Type B pancreatic cell (in vitro differentiated cells): Measurements from ENCODE around the gene SLCO3A1. TPM values are rescaled to one million over a fixed set of nuclear protein-coding genes. Genes with fewer than 3 reads are reported as not detected.

Source experiments
- DNase-seq: peaks from one replicate; pipeline ENCODE4 v3.0.0; 2021; ENCODE audit warnings: mixed read lengths; ENCODE audit not compliant: unreplicated experiment; ENCODE audit errors: extremely low spot score
- H3K27ac Mint-ChIP-seq: 2 replicates; pipeline ENCODE4 v1.8.0; 2021; ENCODE audit warnings: mild to moderate bottlenecking, mixed read lengths
- H3K27me3 Mint-ChIP-seq: 2 replicates; pipeline ENCODE4 v1.8.0; 2021; ENCODE audit warnings: mixed read lengths
- H3K36me3 Mint-ChIP-seq: 2 replicates; pipeline ENCODE4 v1.8.0; 2021; ENCODE audit warnings: mixed read lengths
- H3K4me1 Mint-ChIP-seq: one replicate; pipeline ENCODE4 v1.8.0; 2021; ENCODE audit warnings: mixed read lengths; ENCODE audit not compliant: unreplicated experiment
- H3K4me3 Mint-ChIP-seq: 2 replicates; pipeline ENCODE4 v1.8.0; 2021; ENCODE audit warnings: mild to moderate bottlenecking, mixed read lengths
- H3K9me3 Mint-ChIP-seq: 2 replicates; pipeline ENCODE4 v1.8.0; 2021; ENCODE audit warnings: mixed read lengths
- total RNA-seq: library from RNA; stranded (reverse); gene quantifications from 2 replicates; pipeline ENCODE4 v1.2.1, GENCODE V29; 2021; ENCODE audit warnings: low replicate concordance
- TF ChIP-seq, protein P1 (sequence below): fragments of 200-600 bp; sonication (generic); conservative IDR thresholded peaks from 2 replicates; pipeline ENCODE4 v1.5.0; 2021; ENCODE audit warnings: antibody characterized with exemption, mild to moderate bottlenecking

SLCO3A1 gene
- total RNA-seq, 1 donor from 2014 or later: 30.9 TPM

GRCh38 chr15:91936927-91937326 is 83.4 kb downstream of the SLCO3A1 start:
- TF ChIP-seq, protein P1, sequence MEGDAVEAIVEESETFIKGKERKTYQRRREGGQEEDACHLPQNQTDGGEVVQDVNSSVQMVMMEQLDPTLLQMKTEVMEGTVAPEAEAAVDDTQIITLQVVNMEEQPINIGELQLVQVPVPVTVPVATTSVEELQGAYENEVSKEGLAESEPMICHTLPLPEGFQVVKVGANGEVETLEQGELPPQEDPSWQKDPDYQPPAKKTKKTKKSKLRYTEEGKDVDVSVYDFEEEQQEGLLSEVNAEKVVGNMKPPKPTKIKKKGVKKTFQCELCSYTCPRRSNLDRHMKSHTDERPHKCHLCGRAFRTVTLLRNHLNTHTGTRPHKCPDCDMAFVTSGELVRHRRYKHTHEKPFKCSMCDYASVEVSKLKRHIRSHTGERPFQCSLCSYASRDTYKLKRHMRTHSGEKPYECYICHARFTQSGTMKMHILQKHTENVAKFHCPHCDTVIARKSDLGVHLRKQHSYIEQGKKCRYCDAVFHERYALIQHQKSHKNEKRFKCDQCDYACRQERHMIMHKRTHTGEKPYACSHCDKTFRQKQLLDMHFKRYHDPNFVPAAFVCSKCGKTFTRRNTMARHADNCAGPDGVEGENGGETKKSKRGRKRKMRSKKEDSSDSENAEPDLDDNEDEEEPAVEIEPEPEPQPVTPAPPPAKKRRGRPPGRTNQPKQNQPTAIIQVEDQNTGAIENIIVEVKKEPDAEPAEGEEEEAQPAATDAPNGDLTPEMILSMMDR: no peak
- H3K4me1 Mint-ChIP-seq: peaks cover 19% of the 10 kb centered on the region
- H3K36me3 Mint-ChIP-seq: no peaks in the 10 kb centered on the region
- peaks cover 3% of the 10 kb centered on the region for H3K27me3 Mint-ChIP-seq
- DNase-seq: no peak
- H3K9me3 Mint-ChIP-seq: peaks cover 4% of the 10 kb centered on the region
- H3K4me3 Mint-ChIP-seq: no peak overlapping the region
- H3K27ac Mint-ChIP-seq: peak overlapping the region; percentile 61

DNA sequence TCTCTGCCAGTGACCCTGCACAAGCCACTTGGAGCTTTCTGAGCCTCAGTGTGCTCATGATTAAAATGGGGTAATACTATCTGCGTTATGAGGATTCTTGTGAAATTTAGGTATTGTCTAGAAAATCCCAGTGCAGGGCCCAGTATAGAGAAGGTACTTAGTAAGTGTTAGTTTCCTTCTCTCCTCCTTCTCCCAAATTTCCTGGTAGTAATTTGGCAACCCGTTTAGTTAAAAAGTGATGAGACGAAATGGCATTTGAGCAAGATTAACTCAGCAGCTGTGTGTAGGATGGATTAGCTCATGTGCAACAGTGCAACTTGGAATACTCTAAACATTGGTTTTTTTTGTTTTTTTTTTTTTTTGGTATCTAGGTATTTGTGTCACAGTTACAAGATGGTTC is 84.6 kb downstream of the SLCO3A1 start:
- Mint-ChIP-seq H3K4me1 (peaks cover 24% of the 10 kb centered on the region), H3K36me3 (no peaks in the 10 kb centered on the region), H3K4me3 (no peak overlapping the region), H3K27me3 (peaks cover 3% of the 10 kb centered on the region), H3K9me3 (peaks cover 4% of the 10 kb centered on the region), H3K27ac (peak overlapping the region; percentile 24)
- no peak for DNase-seq
- TF ChIP-seq, protein P1: no peak

- peaks cover 34% of the 10 kb centered on the region for H3K4me1 Mint-ChIP-seq
- H3K4me3 Mint-ChIP-seq: peak overlapping the region; percentile 46
- H3K9me3 Mint-ChIP-seq: peaks cover 4% of the 10 kb centered on the region
- H3K27ac Mint-ChIP-seq: peak overlapping the region; percentile 99
- DNase-seq: no peak
- TF ChIP-seq, protein P1: no peak
- peaks cover 3% of the 10 kb centered on the region for H3K27me3 Mint-ChIP-seq
- no peaks in the 10 kb centered on the region for H3K36me3 Mint-ChIP-seq
Observed at GRCh38 chr15:91939403-91939831, 85.9 kb downstream of the SLCO3A1 start.

DNA sequence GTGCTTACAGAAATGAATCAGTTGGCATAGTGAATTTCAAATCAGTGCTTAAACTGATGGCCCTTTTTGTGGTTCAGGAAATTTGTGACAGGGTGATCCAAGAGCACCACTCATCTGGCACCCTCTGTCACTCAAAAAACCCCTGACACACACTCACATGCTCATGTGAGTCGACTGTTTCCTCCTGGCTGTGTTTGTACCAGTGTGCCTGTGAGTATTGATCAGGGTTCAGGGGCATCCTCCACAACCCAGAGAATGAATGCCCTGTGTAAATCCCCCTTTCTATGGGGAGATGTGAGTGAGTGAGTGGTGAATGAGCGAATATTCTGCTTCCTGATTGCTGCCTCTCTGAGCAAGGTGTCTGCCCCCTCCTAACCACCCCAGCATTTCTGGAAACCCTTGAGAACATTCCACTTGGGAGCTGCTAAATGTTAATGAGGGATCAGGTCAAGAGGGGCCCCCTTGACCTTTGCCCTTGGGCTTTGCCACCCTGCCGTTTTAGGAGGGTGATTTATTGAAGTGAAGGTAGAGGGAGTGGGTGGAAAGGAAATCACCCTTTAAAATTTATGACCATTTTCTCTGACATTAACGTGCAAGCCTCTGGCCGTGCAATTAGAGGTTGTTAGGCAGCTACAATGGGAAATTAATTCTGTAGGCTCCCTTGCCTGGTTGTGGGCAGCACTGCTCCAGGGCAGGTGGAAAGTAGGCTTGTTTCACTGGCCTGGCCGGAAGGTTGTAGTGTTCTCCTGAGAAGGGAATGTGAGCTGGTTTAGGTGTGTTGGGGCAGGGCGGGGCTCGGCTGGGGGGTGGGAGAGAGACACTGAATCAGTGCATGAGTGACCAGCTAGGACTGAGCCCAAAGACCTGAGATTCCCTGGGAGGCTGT is 87.2 kb downstream of the SLCO3A1 start:
- peaks cover 5% of the 10 kb centered on the region for H3K36me3 Mint-ChIP-seq
- peaks cover 34% of the 10 kb centered on the region for H3K4me1 Mint-ChIP-seq
- H3K9me3 Mint-ChIP-seq: peaks cover 4% of the 10 kb centered on the region
- peaks cover 3% of the 10 kb centered on the region for H3K27me3 Mint-ChIP-seq
- no peak for DNase-seq
- peak overlapping the region; percentile 99 for H3K27ac Mint-ChIP-seq
- TF ChIP-seq, protein P1: no peak
- H3K4me3 Mint-ChIP-seq: peak overlapping the region; percentile 85

DNA sequence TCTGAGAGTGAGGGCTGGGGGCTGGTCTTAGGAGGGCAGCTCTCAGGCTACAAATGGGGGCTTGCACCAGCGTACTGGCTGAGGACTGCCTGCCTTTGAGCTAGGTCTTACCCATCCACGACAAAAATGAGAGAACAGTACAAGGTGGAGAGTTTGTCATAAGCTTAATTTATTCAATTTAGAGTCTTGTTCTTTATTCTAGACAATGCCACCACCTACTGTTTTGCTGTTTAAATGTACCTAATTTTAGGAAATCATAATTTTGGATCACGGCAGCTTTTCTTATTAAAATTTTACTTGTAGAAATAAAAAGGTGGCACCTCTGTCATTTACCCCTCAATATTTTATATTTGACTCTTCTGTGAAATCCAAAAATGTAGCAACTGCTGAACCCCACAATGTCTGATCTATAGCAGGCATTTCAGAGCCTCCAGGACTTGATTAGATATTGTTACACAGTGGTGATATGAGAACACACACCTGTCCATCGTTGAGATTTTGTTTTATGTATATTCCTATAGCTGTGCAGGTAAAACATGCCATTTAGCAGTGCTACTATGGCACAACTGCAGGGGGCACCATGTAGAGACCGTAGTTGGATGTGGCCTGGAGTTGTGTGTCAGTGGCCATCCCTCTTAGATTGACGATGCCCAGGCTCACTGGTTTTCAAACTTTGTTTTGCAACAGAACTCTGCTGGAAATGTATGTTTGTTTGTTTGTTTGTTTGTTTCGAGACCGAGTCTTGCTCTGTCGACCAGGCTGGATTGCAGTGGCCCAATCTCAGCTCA is 88.6 kb downstream of the SLCO3A1 start:
- TF ChIP-seq, protein P1: peak; percentile 36
- Mint-ChIP-seq H3K36me3 (peaks cover 6% of the 10 kb centered on the region), H3K9me3 (peaks cover 4% of the 10 kb centered on the region), H3K4me3 (peak overlapping the region; percentile 85), H3K27ac (peak overlapping the region; percentile 99), H3K4me1 (peaks cover 45% of the 10 kb centered on the region), H3K27me3 (peaks cover 3% of the 10 kb centered on the region)
- no peak for DNase-seq
